Subcutaneous abdominal adipose tissue (tissue), 5 donors: ENCODE results near the gene MYO1A.
"Not testable (repeated sequence)": the region's sequence is repeated elsewhere in the genome, so short reads cannot be mapped to it uniquely, and the experiment has no call there.

Experiments
- H3K27ac ChIP-seq: one replicate; pipeline ENCODE4 v1.7.0; 2013; ENCODE audit warnings: low read depth, mild to moderate bottlenecking, inconsistent platforms, low read length, moderate library complexity
- H3K27me3 ChIP-seq, 5 donors: one replicate each; pipeline ENCODE4 v1.7.0; 2013; ENCODE audit warnings: low read length in 5 of 5, inconsistent platforms in 1 of 5; ENCODE audit not compliant: control insufficient read depth in 5 of 5, insufficient read depth in 4 of 5
- H3K36me3 ChIP-seq, 5 donors: one replicate each; pipeline ENCODE4 v1.7.0; 2013; ENCODE audit warnings: low read length in 5 of 5; ENCODE audit not compliant: control insufficient read depth in 5 of 5, insufficient read depth in 5 of 5
- H3K4me1 ChIP-seq, 5 donors: one replicate each; pipeline ENCODE4 v1.7.0; 2013; ENCODE audit warnings: low read length in 5 of 5, mild to moderate bottlenecking in 3 of 5, moderate library complexity in 1 of 5; ENCODE audit not compliant: control insufficient read depth in 5 of 5, insufficient read depth in 5 of 5
- H3K4me3 ChIP-seq, 5 donors: one replicate each; pipeline ENCODE4 v1.7.0; 2013; ENCODE audit warnings: low read length in 5 of 5, low read depth in 1 of 5
- H3K9ac ChIP-seq, 5 donors: one replicate each; pipeline ENCODE4 v1.7.0; 2013; ENCODE audit warnings: low read length in 5 of 5, mild to moderate bottlenecking in 4 of 5, moderate library complexity in 3 of 5
- H3K9me3 ChIP-seq, 5 donors: one replicate each; pipeline ENCODE4 v1.7.0; 2013; ENCODE audit warnings: low read length in 5 of 5; ENCODE audit not compliant: control insufficient read depth in 5 of 5
- donor health status: healthy.
- donor health status: healthy.
- donor health status: healthy.
- donor health status: healthy.
- donor health status: healthy.

The MYO1A gene

DNA sequence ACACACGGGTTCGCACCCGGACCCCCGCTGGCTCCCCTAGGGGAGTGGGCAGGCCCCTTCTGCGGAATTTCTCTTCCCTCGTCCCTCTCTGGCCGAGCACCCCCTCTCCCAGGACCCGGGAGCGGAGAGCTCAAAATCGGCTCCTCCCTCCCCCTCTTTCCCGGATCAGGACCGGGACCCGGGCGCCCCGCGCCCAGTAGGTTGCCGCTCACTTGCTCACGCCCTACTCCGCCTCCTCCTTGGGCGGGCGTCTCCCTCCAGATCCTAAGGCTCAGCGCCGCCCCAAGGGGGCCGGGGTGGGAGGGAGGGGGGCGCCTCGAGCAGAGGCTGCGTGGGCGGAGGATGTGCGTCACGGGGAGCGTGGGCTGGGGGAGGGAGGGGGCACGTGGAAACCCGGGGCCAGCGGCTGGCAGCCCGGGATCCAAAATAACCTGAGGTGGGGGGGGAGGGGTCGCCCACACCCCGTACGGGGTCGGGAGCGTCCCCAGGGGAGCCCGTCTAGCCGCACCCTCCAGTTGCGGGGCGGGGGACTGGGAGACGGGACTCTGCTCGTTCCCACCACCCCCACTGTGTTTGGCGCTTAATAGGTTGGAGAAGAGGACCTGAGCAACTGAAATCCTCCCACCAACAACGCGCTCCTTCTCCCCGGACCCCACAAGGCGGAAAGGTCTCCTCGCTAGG is 37.2 kb upstream of the MYO1A start:
- Histone ChIP-seq H3K4me1 (peaks cover 8 to 52% (median 47%) of the 10 kb centered on the region in 5 donors), H3K36me3 (peaks cover 0 to 15% (median 11%) of the 10 kb centered on the region in 5 donors), H3K27me3 (no peaks in the 10 kb centered on the region), H3K9ac (peak overlapping the region; percentile 86 to 97 (median 94)), H3K27ac (peak overlapping the region; percentile 99), H3K9me3 (no peaks in the 10 kb centered on the region), H3K4me3 (peak overlapping the region; percentile 73 to 87 (median 76))

DNA sequence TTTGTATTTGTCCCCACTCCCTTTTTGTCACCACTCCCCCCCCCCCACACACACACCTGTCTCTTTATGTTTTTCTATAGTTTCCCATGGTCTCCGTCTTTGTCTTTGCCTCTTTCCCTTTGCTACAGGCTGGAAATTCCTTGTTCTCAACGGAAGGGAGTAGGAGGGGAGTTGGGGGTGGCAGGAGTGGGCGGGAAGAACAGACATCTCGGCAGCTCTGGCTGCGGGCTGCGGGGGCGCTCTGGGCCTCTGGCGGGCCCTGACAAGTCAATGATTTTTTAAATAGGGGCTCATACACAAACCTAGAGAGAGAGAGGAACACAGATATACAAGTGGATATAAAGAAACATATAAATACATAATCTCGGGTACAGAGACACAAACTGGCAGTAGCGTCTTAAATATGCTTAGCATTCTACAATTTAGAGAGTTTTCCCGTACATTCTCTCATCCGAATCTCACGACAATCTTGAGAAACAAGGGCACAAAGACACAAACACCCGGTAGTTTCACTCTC is 36.6 kb upstream of the MYO1A start:
- Histone ChIP-seq H3K4me3 (peak overlapping the region; percentile 73 to 87 (median 76)), H3K9ac (peak overlapping the region; percentile 86 to 97 (median 94)), H3K27ac (peak overlapping the region; percentile 99), H3K27me3 (no peaks in the 10 kb centered on the region), H3K4me1 (peaks cover 8 to 51% (median 47%) of the 10 kb centered on the region in 5 donors), H3K9me3 (no peaks in the 10 kb centered on the region), H3K36me3 (peaks cover 0 to 9% (median 5%) of the 10 kb centered on the region in 5 donors)

DNA sequence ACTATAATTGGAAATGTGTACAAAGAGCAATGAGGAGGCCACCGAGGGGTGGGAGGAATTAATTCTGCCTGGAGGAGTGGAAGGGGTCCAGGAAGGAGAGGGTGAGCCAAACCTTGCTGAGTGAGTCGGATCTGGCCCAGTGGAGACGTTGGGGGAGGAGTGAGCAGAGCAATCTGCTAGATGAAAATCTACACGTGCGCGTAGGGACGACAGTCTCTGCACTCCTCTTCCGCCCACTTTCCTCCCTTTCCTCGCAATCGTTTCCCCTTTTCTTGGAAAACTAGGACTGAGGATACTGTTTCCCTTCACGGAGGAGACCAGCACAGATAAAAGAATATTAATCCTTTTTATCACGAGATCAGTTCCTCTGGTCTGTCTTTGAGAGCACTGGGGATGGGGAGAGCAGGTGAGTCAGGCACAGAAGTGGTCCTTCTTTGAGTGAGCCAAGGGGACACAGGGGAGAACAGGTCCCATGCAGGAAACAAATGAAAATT is 36.1 kb upstream of the MYO1A start:
- H3K27ac ChIP-seq: peak overlapping the region; percentile 99
- peak overlapping the region; percentile 33 to 87 (median 74) for H3K4me3 ChIP-seq
- H3K9me3 ChIP-seq: no peaks in the 10 kb centered on the region
- H3K36me3 ChIP-seq: peaks cover 0 to 4% (median under 1%) of the 10 kb centered on the region in 5 donors
- H3K27me3 ChIP-seq: no peaks in the 10 kb centered on the region
- H3K9ac ChIP-seq: peak overlapping the region in 4 of 5 donors; percentile 31 to 96 (median 52)
- H3K4me1 ChIP-seq: peaks cover 8 to 47% (median 43%) of the 10 kb centered on the region in 5 donors

DNA sequence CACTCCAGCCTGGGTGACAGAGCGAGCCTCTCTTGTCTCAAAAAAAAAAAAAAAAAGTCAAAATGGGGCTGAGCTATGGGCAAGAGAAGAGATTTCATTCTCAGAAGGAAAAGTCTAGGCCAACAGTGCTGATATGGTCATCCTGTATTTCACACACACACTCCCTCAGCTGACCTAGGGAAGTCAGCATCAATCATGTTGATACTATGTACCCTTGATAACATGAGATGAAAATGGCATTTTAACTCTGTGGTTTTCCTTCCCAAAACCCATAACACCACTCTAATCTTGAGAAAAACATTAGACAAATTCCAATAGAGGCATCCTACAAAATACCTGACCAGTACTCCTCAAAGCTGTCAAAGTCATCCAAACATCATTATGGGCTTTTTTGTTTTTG is 30.9 kb upstream of the MYO1A start:
- H3K9ac ChIP-seq: no peak overlapping the region

DNA sequence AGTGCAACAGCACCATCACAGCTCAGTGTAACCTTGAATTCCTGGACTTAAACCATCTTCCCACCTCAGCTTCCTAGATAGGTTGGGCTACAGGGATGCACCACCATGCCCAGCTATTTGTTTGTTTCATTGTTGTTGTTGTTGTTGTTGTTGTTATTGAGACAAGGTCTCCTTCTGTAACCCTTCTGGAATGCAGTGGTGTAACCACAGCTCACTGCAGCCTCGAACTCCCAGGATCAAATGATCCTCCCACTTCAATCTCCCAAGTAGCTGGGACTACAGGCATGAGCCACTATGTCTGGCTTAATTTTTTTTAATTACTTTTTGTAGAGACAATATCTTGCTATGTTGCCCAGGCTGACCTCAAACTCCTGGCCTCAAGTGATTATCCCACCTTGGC is 29.9 kb upstream of the MYO1A start:
- no peak overlapping the region for H3K4me3 ChIP-seq
- H3K27me3 ChIP-seq: no peaks in the 10 kb centered on the region
- no peaks in the 10 kb centered on the region for H3K36me3 ChIP-seq
- peak overlapping the region in 1 of 5 donors; percentile 56 for H3K9ac ChIP-seq
- H3K27ac ChIP-seq: no peak overlapping the region
- peaks cover 4 to 19% (median 16%) of the 10 kb centered on the region in 5 donors for H3K4me1 ChIP-seq
- H3K9me3 ChIP-seq: no peaks in the 10 kb centered on the region

More for the DNA sequence above, 30.9 kb upstream of the MYO1A start:
- Histone ChIP-seq H3K27ac (no peak overlapping the region), H3K9me3 (no peaks in the 10 kb centered on the region), H3K4me3 (no peak overlapping the region), H3K36me3 (no peaks in the 10 kb centered on the region), H3K27me3 (no peaks in the 10 kb centered on the region), H3K4me1 (peaks cover 4 to 27% (median 22%) of the 10 kb centered on the region in 5 donors)

DNA sequence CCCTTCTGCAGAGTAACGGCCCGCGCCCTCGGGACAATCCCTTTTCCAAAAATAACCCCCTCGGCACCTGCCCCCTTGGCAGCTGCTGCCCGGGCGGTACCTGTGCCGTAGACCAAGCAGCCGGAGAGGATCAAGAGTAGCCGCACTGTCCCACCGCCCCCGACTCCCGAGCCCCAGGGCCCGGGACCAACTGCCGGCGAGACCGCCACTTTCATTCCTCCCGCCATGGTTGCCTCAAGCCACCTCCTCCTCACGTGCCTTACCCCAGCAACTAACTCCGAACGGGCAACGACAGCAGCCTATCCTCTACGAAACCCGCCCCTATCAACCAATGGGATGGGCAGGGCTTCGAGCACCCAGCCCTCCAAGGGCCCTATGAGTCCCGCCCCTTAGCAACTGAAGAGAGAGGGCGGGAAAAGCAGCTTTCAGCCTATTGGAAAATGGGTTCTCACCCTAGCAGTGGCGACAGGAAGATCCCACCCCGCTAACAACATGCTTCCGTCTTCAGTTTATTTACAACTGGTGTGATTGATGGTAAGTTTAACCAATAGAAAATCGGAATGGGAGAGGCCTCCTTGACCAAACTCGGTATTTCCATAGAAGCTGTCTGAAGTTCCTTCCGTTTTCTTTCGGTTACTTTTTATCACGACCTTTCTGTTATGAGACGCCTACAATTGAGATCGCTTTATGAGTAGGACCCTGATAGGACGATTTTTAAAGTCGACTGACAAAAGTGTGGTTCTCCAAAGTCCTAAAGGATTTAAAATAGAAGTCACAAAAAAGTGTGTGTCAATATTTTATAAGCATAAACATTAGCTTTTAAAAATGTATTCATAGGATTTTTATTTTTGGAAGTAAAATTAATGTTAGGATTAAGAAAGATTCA is 28.8 kb upstream of the MYO1A start, which contains the start of gene NEMP1:
Gene NEMP1, minus strand, starts transcription at position 273 of the 886 bp plus-strand sequence. Its CDS starts 46 bp downstream, at position 227.
- peak within 1 kb of the TSS; percentile 84 for H3K27ac ChIP-seq

DNA sequence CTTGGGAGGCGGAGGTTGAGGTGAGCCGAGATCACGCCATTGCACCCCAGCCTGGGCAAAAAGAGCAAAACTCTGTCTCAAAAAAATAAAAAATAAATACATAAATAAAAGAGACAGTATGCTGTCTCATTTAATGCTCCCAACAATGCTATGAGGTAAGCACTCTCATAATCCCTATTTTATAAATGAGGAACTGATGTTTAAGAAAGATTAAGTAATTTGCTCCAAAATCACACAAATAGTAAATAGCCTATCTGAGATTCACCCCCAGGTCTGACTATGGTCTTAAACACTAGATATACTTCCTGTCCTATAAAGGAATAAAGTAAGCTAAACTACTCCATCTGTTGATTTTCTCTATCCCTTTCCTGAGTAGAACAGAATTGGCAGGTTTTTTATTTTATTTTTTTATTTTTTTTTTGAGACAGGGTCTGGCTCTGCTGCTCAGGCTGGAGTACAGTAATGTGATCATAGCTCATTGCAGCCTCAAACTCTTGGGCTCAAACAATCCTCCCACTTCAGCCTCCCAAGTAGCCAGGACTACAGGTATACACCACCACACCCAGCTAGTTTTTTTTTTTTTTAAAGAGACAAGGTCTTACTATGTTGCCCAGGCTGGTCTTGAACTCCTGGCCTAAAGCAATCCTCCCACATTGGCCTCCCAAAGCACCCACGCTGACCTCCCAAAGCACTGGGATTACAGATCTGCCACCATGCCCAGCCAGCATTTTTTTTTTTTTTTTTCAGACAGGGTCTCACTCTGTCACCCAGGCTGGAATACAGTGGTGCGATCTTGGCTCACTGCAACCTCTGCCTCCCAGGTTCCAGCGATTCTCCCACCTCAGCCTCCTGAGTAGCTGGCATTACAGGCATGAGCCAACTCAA is 23.9 kb upstream of the MYO1A start:
- H3K4me3 ChIP-seq, H3K9me3 ChIP-seq, H3K27ac ChIP-seq, H3K36me3 ChIP-seq, H3K27me3 ChIP-seq: not testable (repeated sequence)
- H3K4me1 ChIP-seq: peaks cover 1 to 17% (median 16%) of the 10 kb centered on the region in 5 donors
- peak overlapping the region in 1 of 5 donors; percentile 25 for H3K9ac ChIP-seq

More for the DNA sequence above, 28.8 kb upstream of the MYO1A start, which contains the start of gene NEMP1:
- Histone ChIP-seq H3K9ac (peak within 1 kb of the TSS; percentile 38 to 83 (median 80)), H3K4me1 (peaks cover 4 to 19% (median 16%) of the 10 kb centered on the region in 5 donors), H3K4me3 (peak within 1 kb of the TSS; percentile 75 to 90 (median 86)), H3K9me3 (no peaks in the 10 kb centered on the region), H3K27me3 (no peaks in the 10 kb centered on the region), H3K36me3 (no peaks in the 10 kb centered on the region)

DNA sequence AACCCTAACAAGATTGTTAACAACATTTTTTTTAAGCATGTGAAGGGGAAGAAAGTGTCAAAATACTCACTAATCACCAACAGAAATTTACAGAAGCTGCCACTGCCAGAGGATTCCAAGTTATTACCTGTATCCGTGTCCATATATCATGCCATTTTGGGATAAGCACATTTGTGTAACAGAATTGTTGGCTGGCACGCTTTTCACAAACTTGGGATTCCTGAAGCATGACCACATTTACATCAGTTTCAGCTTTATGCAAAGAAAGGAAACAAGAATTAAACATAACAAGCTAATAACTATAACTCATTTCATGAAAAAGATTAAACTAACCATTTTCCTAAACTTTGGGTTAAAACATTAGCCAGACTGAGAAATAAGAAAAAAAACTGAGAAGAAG is 22.7 kb upstream of the MYO1A start:
- no peak overlapping the region for H3K4me3 ChIP-seq
- peaks cover 0 to 10% (median 8%) of the 10 kb centered on the region in 5 donors for H3K4me1 ChIP-seq
- H3K9me3 ChIP-seq: no peaks in the 10 kb centered on the region
- H3K27me3 ChIP-seq: no peaks in the 10 kb centered on the region
- H3K36me3 ChIP-seq: peaks cover 0 to 12% (median 5%) of the 10 kb centered on the region in 5 donors
- no peak overlapping the region for H3K9ac ChIP-seq
- no peak overlapping the region for H3K27ac ChIP-seq

DNA sequence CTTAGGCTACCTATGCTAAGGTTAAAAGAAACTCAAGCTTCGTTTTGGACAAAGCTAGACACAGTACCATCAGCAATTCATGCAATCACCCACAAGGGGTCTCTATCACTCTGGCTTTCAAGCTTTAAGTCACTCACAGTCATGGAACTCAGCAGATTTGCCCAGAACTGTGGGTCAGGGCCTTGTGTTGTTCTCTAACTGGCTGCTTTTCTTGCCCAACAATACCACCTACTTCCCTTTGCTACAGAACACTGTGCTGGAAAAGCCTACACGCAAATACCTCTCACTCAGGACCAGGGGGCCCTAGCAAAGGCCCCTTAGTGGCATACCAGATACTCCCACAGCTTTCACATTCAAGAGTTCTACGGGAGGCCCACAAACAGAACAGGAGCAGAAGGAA is 19.6 kb upstream of the MYO1A start:
- Histone ChIP-seq H3K9ac (peak overlapping the region in 1 of 5 donors; percentile 47), H3K9me3 (no peaks in the 10 kb centered on the region), H3K27ac (peak overlapping the region; percentile 71), H3K27me3 (no peaks in the 10 kb centered on the region), H3K36me3 (peaks cover 0 to 12% (median 5%) of the 10 kb centered on the region in 5 donors), H3K4me1 (peaks cover 0 to 7% (median 6%) of the 10 kb centered on the region in 5 donors), H3K4me3 (no peak overlapping the region)
